Loucy (cell line): Measurements from ENCODE around the gene KCNJ6.

ENCODE experiments used
- EZH2phosphoT487 ChIP-seq: fragments of 200-600 bp; IDR thresholded peaks from 2 replicates; pipeline ENCODE4 v1.6.1; 2018; ENCODE audit warnings: antibody characterized with exemption, mild to moderate bottlenecking, moderate library complexity, borderline replicate concordance
- TF ChIP-seq, protein P1 (sequence below): fragments of 200-600 bp; sonication (generic); conservative IDR thresholded peaks from 2 replicates; pipeline ENCODE4 v1.5.1; 2014; ENCODE audit warnings: mild to moderate bottlenecking, antibody characterized with exemption, low read length

DNA sequence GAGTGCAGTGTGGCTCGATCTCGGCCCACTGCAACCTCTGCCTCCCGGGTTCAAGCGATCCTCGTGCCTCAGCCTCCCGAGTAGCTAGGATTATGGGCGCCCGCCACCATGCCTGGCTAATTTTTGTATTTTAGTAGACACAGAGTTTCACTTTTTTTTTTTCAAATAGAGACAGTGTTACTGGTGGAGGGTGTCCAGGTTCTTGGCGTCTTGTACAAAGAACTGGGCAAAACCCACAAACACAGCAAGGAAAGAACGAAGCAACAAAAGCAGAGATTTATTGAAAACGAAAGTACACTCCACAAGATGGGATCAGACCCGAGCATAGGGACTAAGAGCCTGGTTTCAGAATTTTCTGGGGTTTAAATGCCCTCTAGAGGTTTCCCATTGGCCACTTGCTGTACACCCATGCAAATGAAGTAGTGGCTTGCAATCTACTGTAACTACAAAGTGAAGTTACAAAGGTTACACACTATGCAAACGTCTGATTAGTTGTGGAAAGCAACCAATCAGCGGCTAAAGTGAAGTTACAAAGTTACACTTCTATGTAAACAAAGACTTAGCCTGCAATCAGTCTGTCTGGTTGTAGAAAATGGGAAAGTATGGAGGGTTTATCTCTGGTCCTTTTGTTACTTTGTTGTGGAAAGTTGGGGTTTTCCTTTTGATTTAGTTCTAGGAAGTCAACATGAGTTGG is 350.6 kb downstream of the KCNJ6 start:
- TF ChIP-seq, protein P1, sequence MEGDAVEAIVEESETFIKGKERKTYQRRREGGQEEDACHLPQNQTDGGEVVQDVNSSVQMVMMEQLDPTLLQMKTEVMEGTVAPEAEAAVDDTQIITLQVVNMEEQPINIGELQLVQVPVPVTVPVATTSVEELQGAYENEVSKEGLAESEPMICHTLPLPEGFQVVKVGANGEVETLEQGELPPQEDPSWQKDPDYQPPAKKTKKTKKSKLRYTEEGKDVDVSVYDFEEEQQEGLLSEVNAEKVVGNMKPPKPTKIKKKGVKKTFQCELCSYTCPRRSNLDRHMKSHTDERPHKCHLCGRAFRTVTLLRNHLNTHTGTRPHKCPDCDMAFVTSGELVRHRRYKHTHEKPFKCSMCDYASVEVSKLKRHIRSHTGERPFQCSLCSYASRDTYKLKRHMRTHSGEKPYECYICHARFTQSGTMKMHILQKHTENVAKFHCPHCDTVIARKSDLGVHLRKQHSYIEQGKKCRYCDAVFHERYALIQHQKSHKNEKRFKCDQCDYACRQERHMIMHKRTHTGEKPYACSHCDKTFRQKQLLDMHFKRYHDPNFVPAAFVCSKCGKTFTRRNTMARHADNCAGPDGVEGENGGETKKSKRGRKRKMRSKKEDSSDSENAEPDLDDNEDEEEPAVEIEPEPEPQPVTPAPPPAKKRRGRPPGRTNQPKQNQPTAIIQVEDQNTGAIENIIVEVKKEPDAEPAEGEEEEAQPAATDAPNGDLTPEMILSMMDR: no peak; the same call in 1 of the 2 replicates
- no peak for TF ChIP-seq EZH2phosphoT487
